Keratinocyte (primary cell): ENCODE data around the gene CELSR1.

Source experiments
- EZH2 ChIP-seq: IDR thresholded peaks from one replicate; pipeline ENCODE4 v1.6.1; 2012; ENCODE audit warnings: inconsistent platforms, mild to moderate bottlenecking, low read length, moderate library complexity
- TF ChIP-seq, protein P1 (sequence below), 3 experiments: IDR thresholded peaks in 1 of 3; conservative IDR thresholded peaks in 1 of 3; optimal IDR thresholded peaks in 1 of 3; 2 replicates in 2 of 3; 3 replicates in 1 of 3; pipeline versions ENCODE3 to v1.5.1; 2011; ENCODE audit warnings: low read length in 3 of 3, mild to moderate bottlenecking in 3 of 3, moderate library complexity in 2 of 3, control low read depth in 1 of 3, inconsistent platforms in 1 of 3; ENCODE audit not compliant: insufficient read depth in 2 of 3; ENCODE audit errors: extremely low read depth in 1 of 3

DNA sequence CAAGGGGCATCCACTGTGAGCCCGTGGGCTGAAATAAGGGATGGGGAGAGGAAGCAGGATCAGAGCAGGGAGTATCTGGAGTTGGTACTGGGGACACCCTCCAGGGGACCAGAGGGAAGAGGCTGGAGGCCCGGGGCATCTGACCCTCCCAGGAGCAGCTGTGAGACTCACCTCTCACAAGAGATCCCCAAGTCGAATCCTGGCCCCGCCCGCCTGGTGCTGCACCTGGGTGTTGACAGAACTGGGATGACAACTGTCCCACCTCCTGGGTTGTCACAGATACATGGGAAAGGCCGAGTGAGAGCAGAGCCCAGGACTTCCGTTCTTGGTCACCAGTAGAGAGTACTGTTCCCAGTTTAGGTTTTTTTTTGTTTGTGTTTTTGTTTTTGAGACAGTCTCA, 78.9 kb downstream of the CELSR1 start:
- TF ChIP-seq, protein P1, sequence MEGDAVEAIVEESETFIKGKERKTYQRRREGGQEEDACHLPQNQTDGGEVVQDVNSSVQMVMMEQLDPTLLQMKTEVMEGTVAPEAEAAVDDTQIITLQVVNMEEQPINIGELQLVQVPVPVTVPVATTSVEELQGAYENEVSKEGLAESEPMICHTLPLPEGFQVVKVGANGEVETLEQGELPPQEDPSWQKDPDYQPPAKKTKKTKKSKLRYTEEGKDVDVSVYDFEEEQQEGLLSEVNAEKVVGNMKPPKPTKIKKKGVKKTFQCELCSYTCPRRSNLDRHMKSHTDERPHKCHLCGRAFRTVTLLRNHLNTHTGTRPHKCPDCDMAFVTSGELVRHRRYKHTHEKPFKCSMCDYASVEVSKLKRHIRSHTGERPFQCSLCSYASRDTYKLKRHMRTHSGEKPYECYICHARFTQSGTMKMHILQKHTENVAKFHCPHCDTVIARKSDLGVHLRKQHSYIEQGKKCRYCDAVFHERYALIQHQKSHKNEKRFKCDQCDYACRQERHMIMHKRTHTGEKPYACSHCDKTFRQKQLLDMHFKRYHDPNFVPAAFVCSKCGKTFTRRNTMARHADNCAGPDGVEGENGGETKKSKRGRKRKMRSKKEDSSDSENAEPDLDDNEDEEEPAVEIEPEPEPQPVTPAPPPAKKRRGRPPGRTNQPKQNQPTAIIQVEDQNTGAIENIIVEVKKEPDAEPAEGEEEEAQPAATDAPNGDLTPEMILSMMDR (optimal IDR thresholded peaks at IDR 0.05 in 1 of 3, IDR thresholded peaks at IDR 0.05 in 1 of 3, conservative IDR thresholded peaks at IDR 0.05 in 1 of 3; ENCODE audit: extremely low read depth in 1 of 3, insufficient read depth in 2 of 3, low read length in 3 of 3), result no peak
- no peak for TF ChIP-seq EZH2
